Measurements from ENCODE around the gene KCNE2.
"Not testable (repeated sequence)": the region's sequence is repeated elsewhere in the genome, so short reads cannot be mapped to it uniquely, and the experiment has no call there.

- TF ChIP-seq POLR2A (IDR thresholded peaks at IDR 0.05) = not testable (repeated sequence)
- TF ChIP-seq, protein P1, sequence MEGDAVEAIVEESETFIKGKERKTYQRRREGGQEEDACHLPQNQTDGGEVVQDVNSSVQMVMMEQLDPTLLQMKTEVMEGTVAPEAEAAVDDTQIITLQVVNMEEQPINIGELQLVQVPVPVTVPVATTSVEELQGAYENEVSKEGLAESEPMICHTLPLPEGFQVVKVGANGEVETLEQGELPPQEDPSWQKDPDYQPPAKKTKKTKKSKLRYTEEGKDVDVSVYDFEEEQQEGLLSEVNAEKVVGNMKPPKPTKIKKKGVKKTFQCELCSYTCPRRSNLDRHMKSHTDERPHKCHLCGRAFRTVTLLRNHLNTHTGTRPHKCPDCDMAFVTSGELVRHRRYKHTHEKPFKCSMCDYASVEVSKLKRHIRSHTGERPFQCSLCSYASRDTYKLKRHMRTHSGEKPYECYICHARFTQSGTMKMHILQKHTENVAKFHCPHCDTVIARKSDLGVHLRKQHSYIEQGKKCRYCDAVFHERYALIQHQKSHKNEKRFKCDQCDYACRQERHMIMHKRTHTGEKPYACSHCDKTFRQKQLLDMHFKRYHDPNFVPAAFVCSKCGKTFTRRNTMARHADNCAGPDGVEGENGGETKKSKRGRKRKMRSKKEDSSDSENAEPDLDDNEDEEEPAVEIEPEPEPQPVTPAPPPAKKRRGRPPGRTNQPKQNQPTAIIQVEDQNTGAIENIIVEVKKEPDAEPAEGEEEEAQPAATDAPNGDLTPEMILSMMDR (IDR thresholded peaks at IDR 0.05) = not testable (repeated sequence)
Measured at GRCh38 chr21:34383138-34383537, 19.3 kb downstream of the KCNE2 start.
